AG04450 (cell line): ENCODE measurements around the gene ABCB9. TPM values are rescaled to one million over a fixed set of nuclear protein-coding genes. Genes with fewer than 3 reads are reported as not detected.

Experiments
- CTCF ChIA-PET: fragments of 300-600, 350-600 bp; formaldehyde crosslinking; extraction: SDS; loops from one replicate; lab custom pipeline; 2022; ENCODE audit warnings: antibody characterized with exemption, inconsistent platforms; lab: Charles Lee
- POLR2A ChIA-PET: fragments of 350-600 bp; formaldehyde crosslinking; extraction: SDS; loops from one replicate; lab custom pipeline; 2021; ENCODE audit warnings: antibody characterized with exemption, inconsistent platforms; lab: Yijun Ruan, JAX
- DNase-seq: peaks from one replicate; pipeline ENCODE4 v3.0.0-alpha.2; 2011; ENCODE audit warnings: low read depth, low spot score
- H3K27ac ChIP-seq: one replicate; pipeline ENCODE4 v1.5.1; 2012; ENCODE audit warnings: low read depth, low read length, control low read depth
- H3K27me3 ChIP-seq: one replicate; pipeline ENCODE4 v1.6.0; 2012; ENCODE audit warnings: low read length; ENCODE audit not compliant: control insufficient read depth, insufficient read depth
- H3K4me3 ChIP-seq: 2 replicates; pipeline ENCODE4 v1.5.1; 2011; ENCODE audit warnings: mild to moderate bottlenecking, low read depth, low read length, control low read depth
- H3K9me3 ChIP-seq: 2 replicates; pipeline ENCODE4 v1.5.1; 2012; ENCODE audit warnings: low read length; ENCODE audit not compliant: control insufficient read depth, insufficient read depth
- CTCF ChIP-seq: IDR thresholded peaks from 2 replicates; pipeline ENCODE4 v1.5.1; 2011; ENCODE audit warnings: low read depth, low read length, control low read depth, inconsistent platforms
- polyA plus RNA-seq: library from polyadenylated mRNA; depleted of rRNA; stranded (reverse); fragments of >200 nt; gene quantifications from 2 replicates; pipeline ENCODE4 v1.2.3, GENCODE V29; 2011

The ABCB9 gene
- polyA plus RNA-seq, 1 experiment, result 3.4 TPM

GRCh38 chr12:122991623-122992275 lies 25.5 kb upstream of the ABCB9 start:
- ChIA-PET POLR2A (no interaction called here), CTCF (interaction anchor here (1.0 kb wide), 1 partner anchor 246 kb away, joined by 3 read pairs; no protein-coding TSS in a partner anchor)
- no peaks in the 10 kb centered on the region; the same call in 1 of the 2 replicates for H3K9me3 ChIP-seq
- no peak for DNase-seq
- H3K4me3 ChIP-seq, result no peak overlapping the region
- H3K27ac ChIP-seq, result no peak overlapping the region
- no peaks in the 10 kb centered on the region for H3K27me3 ChIP-seq
- no peak for TF ChIP-seq CTCF

- POLR2A ChIA-PET, result no interaction called here
- CTCF ChIA-PET, result interaction anchor here (0.5 to 1.0 kb wide), 2 partner anchors 137 to 246 kb away, joined by 3 to 4 read pairs; no protein-coding TSS in a partner anchor
- Histone ChIP-seq H3K9me3 (no peaks in the 10 kb centered on the region; the same call in 1 of the 2 replicates), H3K27me3 (no peaks in the 10 kb centered on the region), H3K4me3 (no peak overlapping the region), H3K27ac (no peak overlapping the region)
- DNase-seq, result no peak
- no peak for TF ChIP-seq CTCF
Measured at GRCh38 chr12:122990961-122991622, 24.8 kb upstream of the ABCB9 start.

- Histone ChIP-seq H3K27ac (no peak overlapping the region), H3K4me3 (no peak overlapping the region), H3K9me3 (no peaks in the 10 kb centered on the region; the same call in 1 of the 2 replicates), H3K27me3 (no peaks in the 10 kb centered on the region)
- CTCF ChIA-PET, result interaction anchor here (0.5 to 1.0 kb wide), 2 partner anchors 137 to 197 kb away, joined by 3 to 4 read pairs; no protein-coding TSS in a partner anchor
- no peak for TF ChIP-seq CTCF
- no peak for DNase-seq
- POLR2A ChIA-PET, result interaction anchor here (1.9 kb wide), 1 partner anchor 242 kb away, joined by 8 read pairs; the partner anchor contains the start of genes MPHOSPH9 and MTRFR
Measured at GRCh38 chr12:122990561-122990960, 24.3 kb upstream of the ABCB9 start.

GRCh38 chr12:122989874-122990419 lies 23.7 kb upstream of the ABCB9 start:
- H3K27ac ChIP-seq, result no peak overlapping the region
- POLR2A ChIA-PET, result interaction anchor here (1.9 kb wide), 1 partner anchor 243 kb away, joined by 8 read pairs; the partner anchor contains the start of genes MPHOSPH9 and MTRFR
- no peak for DNase-seq
- H3K4me3 ChIP-seq, result no peak overlapping the region
- H3K27me3 ChIP-seq, result no peaks in the 10 kb centered on the region
- CTCF ChIA-PET, result interaction anchor here (0.5 to 1.0 kb wide), 3 partner anchors 43 to 263 kb away, joined by 3 to 7 read pairs (median 3); no protein-coding TSS in a partner anchor
- H3K9me3 ChIP-seq, result no peaks in the 10 kb centered on the region; the same call in 1 of the 2 replicates
- no peak for TF ChIP-seq CTCF
